Thyroid gland (tissue), 4 donors: ENCODE results near the gene ZP4.

ENCODE experiments used
- CTCF ChIP-seq, 6 experiments: fragments of 200-600 bp in 3 of 6; fragments of 450-650 bp in 3 of 6; sonication (generic) in 3 of 6; IDR thresholded peaks; one replicate each; pipeline ENCODE4 v1.5.1; 2016 to 2019; ENCODE audit warnings: antibody characterized with exemption in 6 of 6, mild to moderate bottlenecking in 2 of 6, inconsistent platforms in 1 of 6, moderate library complexity in 1 of 6
- POLR2A ChIP-seq, 2 donors: fragments of 450-650 bp; IDR thresholded peaks; one replicate each; pipeline ENCODE4 v1.6.1; 2017; ENCODE audit warnings: antibody characterized with exemption in 2 of 2, mild to moderate bottlenecking in 2 of 2, moderate library complexity in 1 of 2

DNA sequence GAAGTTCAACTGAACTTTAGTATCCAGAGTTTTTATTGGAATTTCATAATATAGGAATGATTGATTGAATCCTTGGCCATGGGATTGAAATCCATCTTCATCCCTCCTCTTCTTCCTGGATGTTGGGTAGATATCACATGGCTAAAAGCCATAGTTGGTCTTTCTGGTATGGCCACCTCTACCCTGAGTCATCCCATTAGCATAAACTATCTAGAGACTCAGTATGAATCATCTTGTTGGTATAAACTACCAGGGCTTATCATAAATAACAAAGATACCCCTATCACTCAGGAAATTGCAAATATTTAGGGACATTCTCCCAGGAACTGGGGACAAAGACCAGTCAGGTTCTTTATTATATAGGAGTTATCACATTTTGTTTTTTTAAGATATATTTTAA, 21.2 kb upstream of the ZP4 start:
- TF ChIP-seq CTCF (IDR thresholded peaks at IDR 0.05): no peak
- TF ChIP-seq POLR2A (IDR thresholded peaks at IDR 0.05): no peak
